Ishikawa (cell line): ENCODE measurements around the gene SLC2A10.

ENCODE experiments used
- CEBPB ChIP-seq: IDR thresholded peaks from 2 replicates; pipeline ENCODE4 v1.6.1; 2012
- CREB1 ChIP-seq: IDR thresholded peaks from 2 replicates; pipeline ENCODE4 v1.6.1; 2012; ENCODE audit warnings: low read depth
- EGR1 ChIP-seq: IDR thresholded peaks from 2 replicates; pipeline ENCODE4 v1.6.1; 2012
- EP300 ChIP-seq: IDR thresholded peaks from 2 replicates; pipeline ENCODE4 v1.6.1; 2012; ENCODE audit warnings: borderline replicate concordance
- FOXM1 ChIP-seq: IDR thresholded peaks from 2 replicates; pipeline ENCODE4 v1.6.1; 2012; ENCODE audit warnings: low read depth, borderline replicate concordance
- NFIC ChIP-seq: IDR thresholded peaks from 2 replicates; pipeline ENCODE4 v1.6.1; 2012
- RAD21 ChIP-seq: IDR thresholded peaks from 2 replicates; pipeline ENCODE4 v1.6.1; 2012; ENCODE audit warnings: low read depth
- REST ChIP-seq: IDR thresholded peaks from 2 replicates; pipeline ENCODE4 v1.6.1; 2012; ENCODE audit warnings: low read depth, mild to moderate bottlenecking
- TAF1 ChIP-seq: IDR thresholded peaks from 2 replicates; pipeline ENCODE4 v1.6.1; 2012; ENCODE audit warnings: low read depth, mild to moderate bottlenecking
- TCF12 ChIP-seq: IDR thresholded peaks from 2 replicates; pipeline ENCODE4 v1.6.1; 2012; ENCODE audit warnings: low read depth
- TEAD4 ChIP-seq: IDR thresholded peaks from 2 replicates; pipeline ENCODE4 v1.6.1; 2012
- YY1 ChIP-seq: IDR thresholded peaks from 2 replicates; pipeline ENCODE4 v1.6.1; 2012; ENCODE audit warnings: low read depth
- ZBTB7A ChIP-seq: IDR thresholded peaks from 2 replicates; pipeline ENCODE4 v1.6.1; 2012; ENCODE audit warnings: low read depth
- TF ChIP-seq, protein P1 (sequence below): IDR thresholded peaks from 2 replicates; pipeline ENCODE4 v1.6.1; 2012
- TF ChIP-seq, protein P2 (sequence below): IDR thresholded peaks from 2 replicates; pipeline ENCODE4 v1.6.1; 2012

Gene SLC2A10

GRCh38 chr20:46672543-46673148 lies 36.8 kb upstream of the SLC2A10 start:
- TF ChIP-seq RAD21: no peak
- TF ChIP-seq TAF1: no peak
- no peak for TF ChIP-seq EP300
- TF ChIP-seq, protein P1, sequence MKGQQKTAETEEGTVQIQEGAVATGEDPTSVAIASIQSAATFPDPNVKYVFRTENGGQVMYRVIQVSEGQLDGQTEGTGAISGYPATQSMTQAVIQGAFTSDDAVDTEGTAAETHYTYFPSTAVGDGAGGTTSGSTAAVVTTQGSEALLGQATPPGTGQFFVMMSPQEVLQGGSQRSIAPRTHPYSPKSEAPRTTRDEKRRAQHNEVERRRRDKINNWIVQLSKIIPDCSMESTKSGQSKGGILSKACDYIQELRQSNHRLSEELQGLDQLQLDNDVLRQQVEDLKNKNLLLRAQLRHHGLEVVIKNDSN: no peak
- no peak for TF ChIP-seq CEBPB
- TF ChIP-seq ZBTB7A: no peak
- TF ChIP-seq, protein P2, sequence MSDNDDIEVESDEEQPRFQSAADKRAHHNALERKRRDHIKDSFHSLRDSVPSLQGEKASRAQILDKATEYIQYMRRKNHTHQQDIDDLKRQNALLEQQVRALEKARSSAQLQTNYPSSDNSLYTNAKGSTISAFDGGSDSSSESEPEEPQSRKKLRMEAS: no peak
- no peak for TF ChIP-seq TEAD4
- no peak for TF ChIP-seq CREB1
- no peak for TF ChIP-seq REST
- TF ChIP-seq EGR1: no peak
- TF ChIP-seq NFIC: no peak
- TF ChIP-seq FOXM1: no peak
- TF ChIP-seq YY1: no peak
- TF ChIP-seq TCF12: no peak

GRCh38 chr20:46673394-46674252 lies 35.8 kb upstream of the SLC2A10 start:
- no peak for TF ChIP-seq EGR1
- TF ChIP-seq RAD21: no peak
- TF ChIP-seq NFIC: no peak
- TF ChIP-seq, protein P2: no peak
- TF ChIP-seq CREB1: no peak
- TF ChIP-seq EP300: no peak

DNA sequence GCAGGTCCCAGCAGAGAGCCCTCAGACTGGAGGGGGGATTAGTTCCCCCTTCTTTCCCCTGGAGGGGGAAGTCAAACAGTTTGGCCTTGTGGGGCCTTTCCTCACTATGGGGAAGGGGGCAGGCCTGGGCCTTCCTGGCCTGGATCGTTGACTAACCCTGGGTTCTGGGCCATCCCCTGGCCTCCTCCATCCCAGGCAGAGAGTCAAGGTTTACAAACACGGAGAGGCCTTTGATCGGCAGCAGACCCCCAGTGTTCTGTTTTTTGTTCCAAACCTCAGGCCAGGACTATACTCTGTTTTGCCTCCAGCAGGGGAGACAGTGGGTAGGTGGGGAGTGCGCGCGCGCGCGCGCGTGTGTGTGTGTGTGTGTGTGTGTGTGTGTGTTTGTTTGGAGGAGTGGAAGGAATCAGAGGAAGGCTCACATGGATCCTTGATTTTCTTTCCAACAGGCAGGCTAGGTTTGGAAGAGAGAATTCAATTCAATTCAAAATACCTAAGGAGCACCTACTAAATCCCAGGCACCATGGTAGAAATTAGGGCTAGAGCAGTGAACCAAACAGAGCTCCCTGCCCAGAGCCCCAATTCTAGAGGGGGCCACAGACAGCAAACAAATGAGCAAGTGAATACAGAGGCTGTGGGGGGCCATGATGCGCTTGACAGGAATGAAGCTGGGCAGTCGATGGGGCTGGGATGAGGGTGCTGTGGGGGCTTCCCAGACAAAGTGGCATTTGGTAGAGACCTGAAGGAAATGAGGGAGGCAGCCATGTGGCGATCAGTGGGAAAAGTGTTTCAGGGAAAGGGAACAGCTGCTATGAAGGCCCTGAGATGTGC lies 35.0 kb upstream of the SLC2A10 start:
- TF ChIP-seq REST: no peak
- TF ChIP-seq ZBTB7A: no peak
- no peak for TF ChIP-seq YY1
- TF ChIP-seq, protein P2: no peak
- no peak for TF ChIP-seq RAD21
- TF ChIP-seq TEAD4: no peak
- no peak for TF ChIP-seq TAF1
- TF ChIP-seq, protein P1: no peak
- TF ChIP-seq EP300: no peak
- no peak for TF ChIP-seq TCF12
- TF ChIP-seq FOXM1: no peak
- TF ChIP-seq CEBPB: no peak
- TF ChIP-seq NFIC: no peak
- no peak for TF ChIP-seq EGR1
- TF ChIP-seq CREB1: no peak

DNA sequence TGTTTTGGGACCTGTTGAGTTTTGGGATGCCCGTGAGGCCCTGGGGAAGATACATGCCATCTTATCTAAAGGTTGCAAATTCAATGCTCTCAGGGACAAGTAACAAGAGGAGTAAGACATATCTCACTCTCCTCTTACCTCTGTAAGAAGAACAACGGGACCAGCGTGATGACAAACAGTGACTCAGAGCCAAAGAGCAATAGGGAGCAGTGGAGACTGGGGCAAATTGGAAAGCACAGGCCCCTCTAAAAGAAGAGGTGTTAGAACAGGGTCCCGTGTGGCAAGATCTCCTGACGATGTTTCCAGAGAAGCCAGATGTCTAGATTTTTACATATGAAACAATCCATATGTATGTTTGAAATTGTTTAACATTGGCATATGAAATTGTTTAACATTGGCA lies 31.8 kb upstream of the SLC2A10 start:
- TF ChIP-seq TEAD4 (no peak), CEBPB (no peak), EGR1 (no peak), CREB1 (no peak), TCF12 (no peak), EP300 (no peak), ZBTB7A (no peak), YY1 (no peak), REST (no peak), TAF1 (no peak), RAD21 (no peak), FOXM1 (no peak), NFIC (no peak)
- TF ChIP-seq, protein P2: no peak
- TF ChIP-seq, protein P1: no peak
